Measurements from ENCODE around the gene BICD2.

- TF ChIP-seq EP300 (IDR thresholded peaks at IDR 0.05; ENCODE audit: low read length) (no peak), CTCF (IDR thresholded peaks at IDR 0.05 in 2 of 3, conservative IDR thresholded peaks at IDR 0.05 in 1 of 3; ENCODE audit: insufficient read depth in 2 of 3, low read depth in 1 of 3, low read length in 3 of 3) (no peak), EZH2 (IDR thresholded peaks at IDR 0.05; ENCODE audit: borderline replicate concordance, low read depth, low read length) (no peak), ZSCAN29 (IDR thresholded peaks at IDR 0.05) (no peak), GATAD2A (IDR thresholded peaks at IDR 0.05) (no peak), DLX4 (CRISPR knock-in tag; IDR thresholded peaks at IDR 0.05) (no peak), FOSL1 (tag; conservative IDR thresholded peaks at IDR 0.05) (no peak), CTCFL (IDR thresholded peaks at IDR 0.05; ENCODE audit: borderline replicate concordance, insufficient read depth, low read depth, low read length, poor library complexity, severe bottlenecking) (no peak), HDAC2 (IDR thresholded peaks at IDR 0.05) (no peak), DDX20 (tag; IDR thresholded peaks at IDR 0.05; ENCODE audit: low read depth) (no peak)
Measured at GRCh38 chr9:92738661-92739081, 26.0 kb downstream of the BICD2 start.
